Measurements from ENCODE around the gene IRAK1.
"Not testable (repeated sequence)": the region's sequence is repeated elsewhere in the genome, so short reads cannot be mapped to it uniquely, and the experiment has no call there.

Gene IRAK1

DNA sequence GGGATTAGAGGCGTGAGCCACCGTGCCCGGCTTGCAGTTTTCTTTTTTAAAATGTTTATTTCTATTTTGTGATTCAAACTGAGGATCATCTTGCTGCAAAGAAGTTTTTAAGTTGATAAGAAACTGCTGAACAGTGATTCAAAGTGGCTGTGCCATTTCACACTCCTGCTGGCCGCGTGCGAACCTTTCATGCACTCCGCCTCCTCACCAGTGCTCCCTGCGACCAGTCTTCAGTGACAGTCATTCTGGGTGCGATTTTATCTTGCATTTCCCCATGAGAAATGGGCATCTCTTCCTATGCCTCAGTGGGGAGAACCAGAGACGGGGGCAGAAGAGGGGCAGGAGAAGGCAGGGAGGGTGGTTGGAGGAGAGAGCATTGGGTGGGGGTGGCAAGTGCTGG lies 25.7 kb downstream of the IRAK1 start:
- no peak for DNase-seq

DNA sequence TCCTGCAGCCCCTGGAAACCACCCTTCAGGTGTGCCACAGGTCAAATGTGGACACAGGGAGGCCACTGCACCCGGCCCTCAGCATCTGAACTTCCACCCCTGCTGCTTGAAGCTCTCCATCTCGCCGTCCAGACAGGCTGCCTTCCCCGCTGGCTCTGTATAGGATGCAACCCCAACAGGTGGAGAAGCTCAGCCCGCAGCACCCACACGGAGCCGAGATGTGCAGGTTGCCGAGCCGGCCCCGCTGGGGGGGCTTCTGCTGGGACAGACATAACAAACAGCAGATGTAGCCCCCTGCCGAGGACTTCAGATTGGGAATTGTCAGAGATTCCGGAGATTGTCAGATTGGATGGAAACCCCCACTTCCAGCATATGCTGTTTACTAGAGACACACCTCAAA lies 26.6 kb downstream of the IRAK1 start:
- DNase-seq = no peak

DNA sequence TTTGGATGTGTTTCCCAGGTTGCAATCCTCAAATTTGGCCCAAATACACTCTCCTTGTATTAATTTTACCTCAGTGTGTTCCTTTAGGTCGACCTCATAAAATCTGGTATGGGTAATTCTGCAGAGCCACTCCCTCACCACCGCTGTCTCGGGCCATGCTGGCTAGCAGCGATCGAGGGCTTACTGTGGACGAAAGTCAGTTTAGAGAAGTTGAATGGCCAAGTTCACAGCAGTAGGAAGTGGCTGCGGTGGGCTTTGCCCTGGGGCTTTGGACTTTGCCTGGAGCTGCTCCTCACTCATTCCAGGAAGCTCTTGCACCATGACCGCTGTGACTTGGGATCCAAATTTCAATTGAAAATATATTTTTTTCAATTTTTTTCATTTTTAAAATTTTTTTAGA lies 27.5 kb downstream of the IRAK1 start:
- DNase-seq = no peak

DNA sequence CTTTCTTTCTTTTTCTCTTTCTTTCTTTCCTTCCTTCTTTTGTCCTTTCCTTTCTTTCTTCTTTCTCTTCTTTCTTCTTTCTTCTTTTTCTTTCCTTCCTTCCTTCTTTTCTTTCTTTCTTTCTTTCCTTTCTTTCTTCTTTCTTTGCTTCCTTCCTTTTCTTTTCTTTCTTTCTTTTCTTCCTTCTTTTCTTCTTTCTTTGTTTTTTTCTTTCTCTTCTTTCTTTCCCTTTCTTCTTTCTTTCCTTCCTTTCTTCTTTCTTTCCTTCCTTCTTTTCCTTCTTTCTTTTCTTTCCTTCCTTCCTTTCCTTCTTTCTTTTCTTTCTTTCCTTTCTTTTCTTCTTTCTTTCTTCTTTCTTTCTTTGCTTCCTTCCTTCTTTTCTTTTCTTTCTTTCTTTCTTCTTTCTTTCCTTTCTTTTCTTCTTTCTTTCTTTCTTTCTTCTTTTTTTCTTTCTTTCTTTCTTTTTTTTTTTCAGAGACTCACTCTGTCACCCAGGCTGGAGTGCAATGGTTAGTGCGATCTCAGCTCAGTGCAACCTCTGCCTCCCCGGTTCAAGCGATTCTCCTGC lies 28.6 kb downstream of the IRAK1 start:
- DNase-seq = no peak

DNA sequence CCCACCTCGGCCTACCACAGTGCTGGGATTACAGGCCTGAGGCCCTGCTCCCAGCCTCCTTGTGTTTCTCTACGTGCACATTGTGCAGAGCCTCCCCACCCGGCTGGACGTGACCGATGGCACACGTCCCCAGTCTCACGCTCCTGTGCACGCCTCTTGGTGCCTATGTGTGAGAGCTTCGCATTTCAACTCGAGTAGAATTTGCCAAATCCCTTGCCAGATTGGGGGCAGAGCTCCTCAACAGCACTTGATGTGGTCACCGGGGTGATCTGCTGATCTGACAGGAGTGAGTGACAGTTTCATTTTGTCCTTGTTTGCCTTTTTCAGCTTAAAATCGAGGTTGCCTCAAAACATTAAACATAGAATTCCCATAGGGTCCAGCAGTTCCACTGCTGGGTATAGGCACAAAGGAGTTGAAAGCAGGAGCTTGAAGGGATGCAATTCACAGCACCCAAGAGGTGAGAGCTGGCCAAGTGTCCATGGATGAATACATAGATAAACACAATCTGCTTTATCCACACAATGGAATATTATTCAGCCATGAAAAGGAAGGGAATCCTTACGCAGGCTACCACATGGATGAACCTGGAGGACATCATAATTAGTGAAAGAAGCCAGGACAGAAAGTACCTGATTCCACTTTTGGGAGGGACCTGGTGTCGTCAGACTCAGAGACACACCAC lies 29.6 kb downstream of the IRAK1 start:
- no peak for DNase-seq

DNA sequence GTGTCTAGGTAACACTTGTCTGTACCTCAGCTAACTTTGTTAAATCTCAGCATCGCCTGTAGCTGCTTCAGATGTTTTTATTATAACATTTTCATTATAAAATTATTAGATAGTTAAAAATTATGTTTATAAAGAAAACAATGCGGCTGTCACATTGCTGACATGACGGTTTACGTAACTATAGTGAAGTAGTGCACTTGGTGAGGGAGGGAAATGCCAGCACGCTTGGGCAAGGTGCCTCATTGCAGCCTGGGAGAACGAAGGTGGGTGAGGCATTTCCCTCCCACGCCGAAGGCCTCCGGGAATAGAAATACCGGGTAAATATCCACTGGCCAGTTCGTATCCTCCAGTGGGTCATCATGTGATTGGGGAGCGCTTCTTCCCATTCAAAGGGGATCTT lies 31.2 kb downstream of the IRAK1 start:
- no peak for DNase-seq

DNA sequence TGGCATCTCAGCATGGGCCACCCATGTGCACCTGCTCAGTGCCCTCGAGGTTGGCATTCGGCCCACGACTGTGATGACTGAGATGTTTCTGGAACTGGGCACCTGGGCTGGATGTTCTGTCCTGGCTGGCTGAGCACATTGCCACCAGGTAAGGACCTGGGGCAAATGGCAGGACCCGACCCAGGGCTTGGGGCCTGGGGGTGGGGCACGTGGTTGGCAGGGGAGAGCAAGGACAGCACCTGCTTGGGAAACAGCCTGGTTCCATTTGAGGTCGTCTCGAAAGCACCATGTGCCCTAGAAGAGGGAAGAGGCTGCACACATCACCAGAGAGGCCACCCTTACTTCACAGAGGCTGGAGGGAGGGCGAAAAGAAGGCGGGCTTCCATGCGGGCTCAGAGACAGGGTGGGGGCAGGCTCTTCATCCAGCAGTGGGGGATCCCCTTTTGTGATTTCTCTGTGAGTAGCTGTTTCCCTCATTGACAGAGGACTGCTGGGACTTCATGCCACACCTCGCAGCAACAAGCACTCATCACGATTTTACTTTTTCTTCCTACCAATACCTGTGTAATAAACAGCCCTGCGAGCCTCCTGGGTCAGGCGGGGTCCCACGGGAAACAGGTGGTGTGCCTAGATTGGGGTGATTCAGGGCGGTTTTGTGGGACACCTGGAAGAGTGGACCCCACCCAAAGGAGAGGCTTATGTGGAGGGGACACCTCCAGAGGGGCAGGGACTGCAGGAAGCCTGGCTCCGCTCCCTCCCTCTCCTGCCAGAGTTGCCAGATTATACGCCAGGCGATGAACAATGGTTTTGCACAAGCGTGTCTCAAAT lies 35.1 kb downstream of the IRAK1 start:
- DNase-seq = no peak

DNA sequence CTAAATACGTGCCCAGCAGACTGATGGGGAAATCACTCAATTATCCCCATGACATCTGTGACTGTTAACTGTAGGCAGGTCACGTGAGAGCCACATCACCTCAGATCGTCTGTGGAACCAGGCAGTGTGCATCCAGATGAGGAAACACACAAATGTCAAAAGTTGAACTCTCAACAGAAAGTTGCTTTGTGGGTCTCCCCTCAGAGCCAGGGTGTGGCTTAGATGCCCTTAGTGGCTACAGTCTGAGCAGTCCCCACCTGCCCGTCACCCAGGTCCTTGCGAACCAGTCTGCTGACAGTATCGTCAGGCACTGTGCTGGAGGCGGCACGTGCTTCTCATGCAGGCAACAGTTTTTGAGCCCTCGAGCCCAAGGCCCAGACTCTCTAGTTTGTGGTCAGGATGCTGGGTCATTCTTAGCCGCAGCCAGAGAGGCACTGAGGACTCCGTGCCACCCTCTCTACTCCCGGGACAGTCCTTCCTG lies 36.3 kb downstream of the IRAK1 start:
- DNase-seq = no peak

DNA sequence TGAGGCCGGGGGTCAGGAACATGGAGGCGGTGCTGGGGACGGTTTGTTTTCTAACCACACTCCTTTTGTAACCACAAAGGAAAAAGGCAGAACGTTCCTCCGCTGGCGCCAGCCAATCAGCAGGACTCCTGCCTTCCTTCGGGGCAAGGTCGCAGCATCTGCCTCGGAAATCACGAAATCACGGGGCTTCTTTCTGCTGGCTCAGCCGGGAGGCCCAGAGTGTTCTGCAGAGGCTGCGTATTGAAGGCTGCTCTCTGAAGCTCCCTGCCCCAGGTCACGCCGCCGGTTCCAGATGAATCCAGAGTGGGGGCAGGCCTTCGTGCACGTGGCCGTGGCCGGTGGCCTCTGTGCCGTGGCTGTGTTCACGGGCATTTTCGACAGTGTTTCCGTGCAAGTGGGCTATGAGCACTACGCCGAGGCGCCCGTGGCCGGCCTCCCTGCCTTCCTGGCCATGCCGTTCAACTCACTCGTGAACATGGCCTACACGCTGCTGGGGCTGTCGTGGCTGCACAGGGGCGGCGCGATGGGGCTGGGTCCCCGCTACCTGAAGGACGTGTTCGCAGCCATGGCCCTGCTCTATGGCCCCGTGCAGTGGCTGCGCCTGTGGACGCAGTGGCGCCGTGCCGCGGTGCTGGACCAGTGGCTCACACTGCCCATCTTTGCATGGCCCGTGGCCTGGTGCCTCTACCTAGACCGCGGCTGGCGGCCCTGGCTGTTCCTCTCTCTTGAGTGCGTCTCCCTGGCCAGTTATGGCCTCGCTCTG lies 37.8 kb downstream of the IRAK1 start:
- peak in 1 of 2 donors; percentile 55 for DNase-seq

DNA sequence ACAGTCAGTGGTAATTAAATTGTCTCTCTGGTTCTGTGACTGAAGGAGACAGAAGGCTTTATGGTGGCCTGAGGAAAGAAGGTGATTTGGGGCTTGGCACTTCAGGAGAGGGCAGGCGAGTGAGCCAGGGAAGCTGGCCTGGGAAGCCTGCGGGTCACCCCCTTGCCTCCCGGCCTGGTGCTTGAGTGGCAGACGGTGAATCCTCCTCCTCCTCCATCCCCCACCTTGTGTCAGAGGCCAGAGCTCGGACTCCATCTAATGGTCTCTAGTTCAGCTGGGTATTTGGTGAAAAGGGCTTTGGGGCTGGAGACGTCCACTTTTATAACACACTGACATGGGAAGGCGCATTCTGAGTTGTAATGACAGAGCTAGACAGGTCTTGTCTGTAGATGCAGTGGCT lies 38.5 kb downstream of the IRAK1 start:
- DNase-seq = no peak

DNA sequence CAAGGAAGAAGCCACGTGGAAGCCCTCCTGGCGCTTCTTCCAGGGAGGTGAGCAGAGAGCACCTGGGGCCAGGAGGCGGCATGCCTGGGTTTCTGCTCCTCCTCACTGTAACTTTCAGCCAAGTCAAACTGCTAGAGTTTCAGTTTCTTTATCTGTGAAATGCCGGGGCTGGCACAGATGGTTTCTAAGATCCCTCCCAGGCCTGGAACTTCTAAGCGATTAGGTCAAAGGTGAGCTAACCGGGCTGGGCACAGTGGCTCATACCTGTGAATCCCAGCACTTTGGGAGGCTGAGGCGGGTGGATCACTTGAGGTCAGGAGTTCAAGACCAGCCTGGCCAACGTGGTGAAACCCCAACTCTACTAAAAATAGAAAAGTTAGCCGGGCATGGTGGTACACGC lies 39.3 kb downstream of the IRAK1 start:
- DNase-seq = not testable (repeated sequence)

DNA sequence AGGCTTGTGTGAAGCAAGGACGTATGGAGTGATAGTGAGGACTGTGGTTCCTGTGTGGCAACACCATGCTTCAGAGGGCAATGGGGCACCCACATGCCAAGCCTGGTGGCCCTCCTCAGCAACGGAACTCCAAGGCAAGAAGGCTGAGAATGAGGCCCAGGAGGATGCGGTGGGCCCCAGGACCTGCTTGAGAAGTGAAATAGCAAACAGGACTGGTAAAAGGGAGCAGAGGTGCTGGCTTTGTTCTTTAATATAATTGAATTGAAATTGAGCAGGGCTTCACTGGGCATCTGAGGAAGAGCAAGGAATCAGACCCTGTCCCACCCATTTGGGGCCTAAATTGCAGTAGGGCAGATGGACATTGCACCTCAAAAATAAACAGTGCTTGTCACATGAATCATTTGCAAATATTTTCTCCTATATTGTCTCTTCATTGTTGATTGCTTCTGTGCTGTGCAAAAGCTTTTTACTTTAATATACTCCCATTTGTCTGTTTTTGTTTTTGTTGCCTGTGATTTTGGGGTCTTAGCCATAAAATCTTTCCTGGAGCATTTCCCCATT lies 44.9 kb downstream of the IRAK1 start:
- DNase-seq = no peak

DNA sequence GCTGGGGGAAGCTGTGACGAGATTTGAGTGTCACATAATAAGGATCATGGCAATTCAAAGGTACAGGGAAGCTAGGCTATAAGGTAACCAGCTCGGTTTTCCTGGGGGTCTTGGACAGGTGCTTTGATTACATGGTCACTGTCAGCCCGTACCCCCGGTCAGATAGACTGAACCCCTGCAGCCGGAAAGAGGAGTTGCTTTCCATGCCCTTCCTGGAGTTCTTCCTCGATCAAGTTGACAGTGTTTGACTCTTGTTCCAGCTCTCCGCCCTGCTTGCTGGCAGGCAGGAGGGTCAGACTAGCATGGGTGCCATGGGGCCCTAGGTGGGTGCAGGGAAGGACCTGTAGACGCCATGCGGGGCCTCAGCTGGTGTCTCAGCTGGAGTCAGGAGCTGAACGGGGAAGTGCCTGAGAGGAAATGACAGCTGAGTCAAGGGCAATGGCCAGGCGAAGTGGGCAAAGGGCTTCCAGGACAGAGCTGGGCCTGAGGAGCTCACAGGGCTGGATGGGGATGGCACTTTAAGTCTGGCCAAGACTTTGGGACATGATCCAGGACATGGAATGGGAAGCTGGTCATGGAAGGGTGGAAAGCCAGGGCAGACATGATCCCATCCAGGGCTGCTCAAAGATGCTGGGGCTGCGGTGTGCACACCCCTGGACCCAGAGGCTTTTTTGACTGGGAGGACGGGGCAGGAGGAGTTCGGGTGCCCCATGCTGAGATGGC lies 45.5 kb downstream of the IRAK1 start:
- DNase-seq = no peak

DNA sequence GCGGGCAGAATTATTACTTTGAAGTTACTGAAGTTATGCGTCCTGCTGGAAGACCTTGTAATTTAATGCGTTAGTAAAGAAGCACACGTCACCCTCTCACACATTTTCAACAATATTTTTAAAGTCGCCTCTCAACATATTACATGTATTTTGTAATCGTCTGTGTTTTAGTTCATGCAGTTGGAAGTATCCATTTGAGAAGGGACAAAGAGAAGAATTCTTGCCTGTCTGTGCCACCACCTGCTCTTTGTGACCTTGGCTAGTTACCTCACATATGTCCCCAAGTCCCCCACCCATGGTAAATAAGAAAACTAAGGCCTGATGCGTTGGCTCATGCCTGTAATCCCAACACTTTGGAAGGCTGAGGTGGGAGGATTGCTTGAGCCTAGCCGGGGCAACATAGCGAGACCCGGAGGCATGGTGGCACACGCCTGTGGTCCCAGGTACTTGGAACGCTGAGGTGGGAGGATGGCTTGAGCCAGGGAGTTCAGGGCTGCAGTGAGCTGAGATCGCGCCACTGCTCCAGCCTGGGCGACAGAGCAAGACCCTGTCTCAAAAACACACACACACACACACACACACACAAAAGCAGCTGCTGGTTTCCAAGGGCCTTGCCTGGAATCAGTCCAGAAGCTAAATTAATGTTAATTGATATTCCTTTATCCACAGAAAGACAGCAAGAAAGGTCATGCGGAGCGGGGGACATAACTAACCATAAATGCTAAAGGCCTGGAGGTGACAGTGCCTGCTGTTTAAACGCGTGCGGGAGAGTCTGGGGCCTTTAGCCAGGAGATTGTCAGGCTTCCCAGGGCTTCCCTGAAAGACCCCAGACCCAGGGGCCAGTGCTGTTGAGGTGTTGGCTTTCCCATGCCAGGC lies 46.3 kb downstream of the IRAK1 start:
- DNase-seq = no peak

DNA sequence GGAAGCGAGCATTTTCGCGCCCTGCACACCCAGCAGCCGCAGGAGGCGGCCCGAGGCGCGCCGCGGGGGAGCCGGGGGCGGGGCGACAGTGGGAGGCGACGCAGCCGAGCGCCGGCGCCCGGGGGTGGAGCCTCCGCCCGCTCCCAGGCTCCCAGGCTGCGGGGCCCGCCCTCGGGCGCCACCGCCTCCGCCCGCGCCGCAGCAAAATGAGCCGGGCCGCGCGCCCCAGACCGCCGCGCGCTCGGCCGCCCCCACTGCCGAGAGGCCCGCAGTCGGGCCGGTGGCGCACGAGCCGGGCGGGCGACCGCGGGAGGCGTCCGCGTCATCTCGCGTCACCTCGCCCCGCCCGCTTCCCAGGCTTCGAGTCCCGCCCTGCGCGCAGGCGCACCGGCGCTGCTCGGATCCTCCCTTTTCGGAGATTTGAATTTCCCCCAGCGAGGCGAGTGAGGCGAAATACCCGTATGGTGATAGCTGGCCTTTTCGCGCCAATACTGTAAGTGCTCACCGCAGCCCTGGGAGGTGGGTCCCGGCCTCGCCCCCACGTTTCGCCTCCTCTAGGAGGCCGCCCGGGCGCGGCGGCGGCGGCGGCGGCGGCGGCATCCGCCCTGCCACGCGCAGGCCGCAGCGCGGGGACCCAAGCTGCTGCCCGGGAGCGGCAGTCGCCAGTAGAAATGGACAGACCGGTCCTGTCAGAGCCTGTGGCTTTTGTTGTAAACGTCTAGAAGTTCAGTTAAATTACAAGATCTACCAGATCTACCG lies 47.2 kb downstream of the IRAK1 start, which contains the start of gene TMEM187:
TMEM187 (plus strand) TSS at position 387 of the 759 bp plus-strand sequence. CDS start 9,309 bp downstream, outside the sequence.
- DNase-seq = peak; percentile 77 to 87

DNA sequence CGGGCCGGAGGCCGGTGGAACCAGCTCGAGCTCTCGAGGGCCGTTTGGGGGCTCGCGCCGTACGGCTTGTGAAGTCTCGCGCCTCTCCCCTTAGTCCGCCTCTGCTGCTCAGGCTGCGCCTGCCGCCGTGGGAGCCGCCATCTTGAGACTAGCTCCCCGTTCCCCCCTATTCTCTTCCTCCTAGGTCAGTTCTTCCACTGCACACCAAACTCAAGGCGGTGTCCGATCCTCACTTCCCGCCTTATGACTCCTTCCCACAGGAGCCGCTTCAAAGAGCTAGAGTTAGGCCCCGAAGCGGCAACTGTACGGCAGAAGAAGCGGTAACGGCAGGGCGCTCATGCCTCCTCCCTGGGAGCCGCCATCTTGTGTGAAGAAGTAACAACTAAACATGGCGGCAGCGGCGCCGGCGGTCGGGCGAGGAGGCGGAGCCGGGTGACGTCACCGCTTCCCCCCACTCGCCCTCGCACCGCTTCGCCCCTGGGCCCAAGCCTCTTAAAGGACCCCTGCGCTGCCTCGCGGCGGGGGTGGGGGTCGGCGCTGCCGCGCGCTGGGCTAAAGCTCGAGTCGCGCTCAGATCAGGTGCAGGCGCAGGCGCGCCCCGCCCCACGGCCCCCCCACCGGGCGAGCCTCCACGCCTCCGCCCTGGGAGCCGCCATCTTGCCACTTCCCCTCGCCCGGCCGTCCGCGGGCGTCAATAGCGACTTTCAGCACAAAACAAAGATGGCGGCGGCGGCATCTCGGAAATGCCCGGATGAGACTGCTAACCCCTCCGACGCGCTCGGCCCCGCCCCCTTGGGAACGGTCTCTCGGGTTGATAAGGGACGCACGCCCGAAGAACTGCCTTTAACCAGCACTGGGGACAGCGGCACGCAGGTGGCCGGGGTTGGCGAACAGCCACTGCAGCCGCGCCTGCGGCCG lies 48.0 kb downstream of the IRAK1 start, which contains the start of gene HCFC1:
HCFC1 (minus strand) TSS at position 369 of the 918 bp plus-strand sequence. CDS start 978 bp downstream, outside the sequence.
- peak; percentile 78 to 84 for DNase-seq

DNA sequence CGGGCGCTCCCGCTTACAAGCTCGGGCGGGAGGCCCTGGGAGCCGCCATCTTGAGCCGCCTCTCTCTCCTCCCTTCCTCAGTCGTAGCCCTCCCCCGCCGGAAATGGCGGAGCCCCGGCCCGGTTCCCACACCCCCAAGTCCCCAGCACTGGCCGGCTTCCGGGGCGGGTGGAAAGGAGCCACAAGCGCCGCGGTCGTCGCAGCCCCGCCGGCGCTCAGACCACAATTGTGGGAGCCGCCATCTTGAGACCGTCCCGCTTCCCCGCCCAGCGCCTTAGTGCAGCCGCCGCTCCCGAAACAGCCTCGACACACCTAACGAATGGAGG lies 48.6 kb downstream of the IRAK1 start:
- DNase-seq = peak; percentile 72 to 86

DNA sequence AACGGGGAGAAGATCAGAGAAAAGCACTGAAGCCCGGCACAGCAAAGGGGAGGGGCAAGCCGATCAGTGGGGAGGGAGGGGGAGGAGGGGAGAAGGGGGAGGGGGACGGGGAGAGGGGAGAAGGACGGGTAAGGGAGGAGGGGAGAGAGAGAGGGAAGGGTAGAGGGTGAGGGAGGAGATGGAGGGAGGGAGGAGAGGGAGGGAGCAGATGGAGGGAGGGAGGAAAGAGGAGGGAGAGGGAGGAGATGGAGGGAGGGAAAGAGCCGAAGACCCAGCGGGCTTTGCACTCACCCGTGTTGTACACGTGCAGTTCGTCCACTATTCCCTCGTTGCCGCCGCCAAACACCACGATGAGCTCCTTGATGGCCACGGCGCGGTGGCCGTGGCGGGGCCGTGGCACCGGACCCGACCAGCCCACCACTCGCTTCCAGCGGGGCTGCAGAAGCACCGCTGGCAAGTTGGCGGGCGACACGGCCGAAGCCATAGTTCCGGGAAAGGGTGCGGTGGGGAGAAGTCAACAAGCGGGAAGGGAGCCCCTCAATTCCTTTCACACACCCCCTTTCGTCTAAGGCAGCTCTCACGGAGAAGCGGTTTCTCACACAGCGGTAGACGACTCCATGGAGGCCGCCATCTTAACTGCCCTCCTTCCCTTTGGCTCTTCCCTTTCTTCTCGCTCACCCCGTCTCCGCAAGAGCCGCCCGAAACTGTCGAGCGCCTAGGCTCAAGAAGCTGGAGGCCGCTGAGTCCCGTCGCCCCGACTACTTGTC lies 49.2 kb downstream of the IRAK1 start:
- no peak for DNase-seq
